NCI-H2029 (cell line): ENCODE measurements around the gene HTR3B.

Experiments used
- DNase-seq: peaks from one replicate; lab custom pipeline; 2025; lab: John Stamatoyannopoulos, UW

HTR3B gene

GRCh38 chr11:113991718-113992458 is 87.3 kb downstream of the HTR3B start:
- peak; percentile 97 for DNase-seq

GRCh38 chr11:113992459-113993110 is 88.0 kb downstream of the HTR3B start:
- peak; percentile 69 for DNase-seq

- DNase-seq = no peak
Measured at GRCh38 chr11:113994077-113994954, 89.7 kb downstream of the HTR3B start.
